Measurements from ENCODE around the gene TSSK2. TPM values are rescaled to one million over a fixed set of nuclear protein-coding genes. Genes with fewer than 3 reads are reported as not detected.
"Not testable (repeated sequence)": the region's sequence is repeated elsewhere in the genome, so short reads cannot be mapped to it uniquely, and the experiment has no call there.

TSSK2 gene
- total RNA-seq, 2 experiments from 2014 or later = not detected

GRCh38 chr22:19156109-19156508 is 25.0 kb downstream of the TSSK2 start:
- H3K27me3 Mint-ChIP-seq = peaks cover 24% of the 10 kb centered on the region
- ATAC-seq; H3K4me3 Mint-ChIP-seq; DNase-seq; H3K4me1 Mint-ChIP-seq; CTCF ChIA-PET; H3K27ac Mint-ChIP-seq; intact Hi-C loops (cut with DNase I, micrococcal nuclease); H3K9me3 Mint-ChIP-seq (ENCODE audit: low read depth); H3K36me3 Mint-ChIP-seq (ENCODE audit: low read depth): not testable (repeated sequence)
- POLR2A ChIA-PET = interaction anchor here (0.6 kb wide), 1 partner anchor 519 kb away, joined by 3 read pairs; no protein-coding TSS in a partner anchor

- H3K4me3 Mint-ChIP-seq; intact Hi-C loops (cut with DNase I, micrococcal nuclease); CTCF ChIA-PET; H3K4me1 Mint-ChIP-seq; ATAC-seq; DNase-seq; H3K9me3 Mint-ChIP-seq (ENCODE audit: low read depth); H3K27me3 Mint-ChIP-seq; H3K27ac Mint-ChIP-seq; H3K36me3 Mint-ChIP-seq (ENCODE audit: low read depth): not testable (repeated sequence)
- POLR2A ChIA-PET = interaction anchor here (0.6 kb wide), 1 partner anchor 37 kb away, joined by 3 read pairs; the partner anchor contains the start of gene DGCR2
Measured at GRCh38 chr22:19158649-19159048, 27.5 kb downstream of the TSSK2 start.

DNA sequence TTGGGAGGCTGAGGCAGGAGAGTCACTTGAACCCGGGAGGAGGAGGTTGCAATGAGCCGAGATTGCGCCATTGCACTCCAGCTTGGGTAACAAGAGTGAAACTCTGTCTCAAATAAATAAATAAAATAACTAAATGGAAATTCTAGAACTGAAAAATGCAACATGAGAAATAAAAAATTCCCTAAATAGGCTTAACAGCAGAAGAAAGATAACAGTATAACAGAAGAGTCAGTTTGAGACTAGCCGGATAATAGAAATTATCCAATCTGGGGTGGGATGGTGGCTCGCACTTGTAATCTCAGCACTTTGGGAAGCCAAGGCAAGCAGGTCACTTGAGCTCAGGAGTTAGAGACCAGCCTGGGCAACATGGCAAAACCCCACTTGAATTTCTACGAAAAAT is 33.3 kb downstream of the TSSK2 start:
- ATAC-seq = no peak
- CTCF ChIA-PET = no interaction called here
- Mint-ChIP-seq H3K27ac (no peak overlapping the region), H3K4me1 (peaks cover 4% of the 10 kb centered on the region), H3K4me3 (no peak overlapping the region), H3K36me3 (ENCODE audit: low read depth) (no peaks in the 10 kb centered on the region), H3K9me3 (ENCODE audit: low read depth) (peaks cover 2% of the 10 kb centered on the region), H3K27me3 (peaks cover 28% of the 10 kb centered on the region)
- POLR2A ChIA-PET = no interaction called here
- intact Hi-C loops (cut with DNase I, micrococcal nuclease) = no loop called here
- DNase-seq = no peak

DNA sequence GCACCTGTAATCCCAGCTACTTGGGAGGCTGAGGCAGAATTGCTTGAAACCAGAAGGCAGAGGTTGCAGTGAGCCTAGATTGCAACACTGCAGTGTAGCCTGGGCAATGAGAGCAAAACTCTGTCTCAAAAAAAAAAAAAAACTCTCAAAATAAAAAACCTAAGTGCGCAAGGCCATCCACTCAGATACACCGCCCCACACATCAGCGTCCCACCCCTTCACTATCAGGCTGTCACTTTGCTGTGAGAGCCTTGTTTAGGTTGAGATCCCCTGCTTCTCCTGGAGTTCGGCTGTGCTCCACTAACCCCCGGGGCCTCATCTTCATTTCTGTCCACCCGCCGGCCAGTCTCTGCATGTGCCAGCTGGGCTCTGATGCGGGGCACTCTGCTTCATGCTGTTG is 35.3 kb downstream of the TSSK2 start:
- intact Hi-C loops (cut with DNase I, micrococcal nuclease) = no loop called here

GRCh38 chr22:19167106-19167869 is 36.2 kb downstream of the TSSK2 start:
- H3K4me1 Mint-ChIP-seq = peaks cover 15% of the 10 kb centered on the region
- peaks cover 3% of the 10 kb centered on the region for H3K36me3 Mint-ChIP-seq (ENCODE audit: low read depth)
- DNase-seq (no peak), ATAC-seq (no peak)
- H3K27ac Mint-ChIP-seq = no peak overlapping the region
- peaks cover 32% of the 10 kb centered on the region for H3K27me3 Mint-ChIP-seq
- H3K9me3 Mint-ChIP-seq (ENCODE audit: low read depth) = peaks cover 2% of the 10 kb centered on the region
- ChIA-PET POLR2A (no interaction called here), CTCF (interaction anchor here (1.1 to 1.3 kb wide), 2 partner anchors 18 to 22 kb away, joined by 3 to 4 read pairs; partner anchors contain the start of gene ESS2)
- H3K4me3 Mint-ChIP-seq = no peak overlapping the region
- intact Hi-C loops (cut with DNase I, micrococcal nuclease) = no loop called here

More for the DNA sequence above, 35.3 kb downstream of the TSSK2 start:
- Mint-ChIP-seq H3K36me3 (ENCODE audit: low read depth) (peaks cover 2% of the 10 kb centered on the region), H3K27me3 (peaks cover 32% of the 10 kb centered on the region), H3K27ac (no peak overlapping the region), H3K4me1 (peaks cover 13% of the 10 kb centered on the region), H3K4me3 (no peak overlapping the region), H3K9me3 (ENCODE audit: low read depth) (peaks cover 2% of the 10 kb centered on the region)
- CTCF ChIA-PET = interaction anchor here (1.1 kb wide), 1 partner anchor 18 kb away, joined by 4 read pairs; no protein-coding TSS in a partner anchor
- POLR2A ChIA-PET = interaction anchor here (0.6 kb wide), 1 partner anchor 1758 kb away, joined by 3 read pairs; no protein-coding TSS in a partner anchor
- no peak for ATAC-seq
- DNase-seq = no peak

GRCh38 chr22:19168088-19168890 is 37.2 kb downstream of the TSSK2 start:
- intact Hi-C loops (cut with DNase I, micrococcal nuclease) = no loop called here
- CTCF ChIA-PET = interaction anchor here (1.3 kb wide), 1 partner anchor 23 kb away, joined by 3 read pairs; the partner anchor contains the start of gene ESS2
- ATAC-seq (no peak), DNase-seq (no peak)
- no peak overlapping the region for H3K4me3 Mint-ChIP-seq
- H3K27me3 Mint-ChIP-seq = peaks cover 32% of the 10 kb centered on the region
- H3K36me3 Mint-ChIP-seq (ENCODE audit: low read depth) = peaks cover 8% of the 10 kb centered on the region
- no peak overlapping the region for H3K27ac Mint-ChIP-seq
- POLR2A ChIA-PET = interaction anchor here (2.2 kb wide), 1 partner anchor 24 kb away, joined by 7 read pairs; the partner anchor contains the start of gene ESS2
- peaks cover 25% of the 10 kb centered on the region for H3K4me1 Mint-ChIP-seq
- H3K9me3 Mint-ChIP-seq (ENCODE audit: low read depth) = peaks cover 2% of the 10 kb centered on the region

DNA sequence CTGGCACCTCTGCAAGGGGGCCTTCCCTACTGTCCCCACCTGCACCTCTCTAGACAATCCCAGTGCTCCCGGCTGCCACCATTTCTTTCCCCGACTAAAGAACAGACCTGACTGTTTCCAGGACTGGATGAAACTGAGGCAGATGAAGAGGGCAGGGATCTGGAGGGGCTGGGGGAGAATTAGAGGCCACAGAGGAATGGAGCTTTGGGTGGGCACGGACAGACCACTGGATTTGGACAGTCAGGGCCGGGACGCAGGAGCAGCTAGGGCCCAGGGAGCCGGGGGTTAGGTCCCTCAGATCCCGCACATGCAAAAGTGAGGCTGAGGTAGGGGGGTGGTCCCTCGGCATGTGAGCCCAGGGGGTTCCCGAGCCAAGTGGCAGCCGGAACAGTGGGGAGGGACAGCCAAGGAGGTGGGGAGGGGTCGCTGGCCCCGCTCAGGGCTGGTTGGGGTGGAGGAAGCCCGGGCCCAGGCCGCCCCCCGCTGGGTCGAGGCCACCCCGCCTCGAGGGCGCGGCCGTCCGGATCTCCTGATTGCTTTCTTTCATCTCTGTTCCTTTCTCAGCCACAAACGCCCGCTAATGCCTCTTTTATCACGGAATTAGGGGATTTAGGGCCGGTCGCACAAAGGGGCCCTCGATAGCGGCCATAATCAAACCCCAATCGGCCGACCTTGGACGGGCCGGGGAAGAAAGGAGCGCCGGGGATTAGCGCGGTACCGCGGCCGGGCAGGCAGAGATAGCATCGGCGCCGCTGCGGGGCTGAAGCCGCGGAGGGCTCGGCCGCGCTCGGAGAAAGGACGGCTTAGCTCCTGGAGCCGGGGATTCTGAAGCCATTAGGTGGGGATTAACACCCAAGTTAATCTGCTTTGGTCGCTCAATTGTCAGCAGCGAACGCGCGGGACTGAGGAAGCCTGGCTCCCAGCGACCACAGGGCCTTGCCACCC is 38.2 kb downstream of the TSSK2 start:
- intact Hi-C loops (cut with DNase I, micrococcal nuclease) = no loop called here
- Mint-ChIP-seq H3K4me3 (peak overlapping the region; percentile 49), H3K36me3 (ENCODE audit: low read depth) (peaks cover 8% of the 10 kb centered on the region), H3K27ac (no peak overlapping the region), H3K9me3 (ENCODE audit: low read depth) (peaks cover 2% of the 10 kb centered on the region), H3K27me3 (peaks cover 32% of the 10 kb centered on the region), H3K4me1 (peaks cover 32% of the 10 kb centered on the region)
- ChIA-PET POLR2A (interaction anchor here (2.2 kb wide), 1 partner anchor 25 kb away, joined by 7 read pairs; the partner anchor contains the start of gene ESS2), CTCF (interaction anchor here (0.6 to 1.1 kb wide), 3 partner anchors 10 to 28 kb away, joined by 3 to 6 read pairs (median 4); partner anchors contain the start of gene ESS2)
- DNase-seq = no peak
- no peak for ATAC-seq

DNA sequence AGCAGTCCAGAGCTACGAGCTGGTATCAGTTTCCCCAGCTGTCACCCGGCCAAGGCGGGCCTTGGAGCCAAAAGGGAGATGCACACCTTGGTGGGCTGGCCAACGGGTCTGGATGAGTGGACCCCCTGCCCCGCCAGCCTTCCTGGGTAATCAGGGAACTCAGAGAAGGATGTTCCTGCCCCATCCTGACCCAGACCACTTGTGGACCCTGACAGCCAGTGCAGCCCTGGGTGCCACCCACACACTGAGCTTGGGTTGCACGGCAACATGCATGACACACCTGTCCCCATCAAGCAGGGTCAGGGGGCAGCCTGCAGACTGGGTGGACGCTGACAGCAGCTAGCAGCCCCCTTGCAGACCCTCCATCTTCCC is 38.8 kb downstream of the TSSK2 start:
- POLR2A ChIA-PET = interaction anchor here (2.2 kb wide), 1 partner anchor 25 kb away, joined by 7 read pairs; the partner anchor contains the start of gene ESS2
- Mint-ChIP-seq H3K27ac (no peak overlapping the region), H3K4me3 (peak overlapping the region; percentile 90), H3K36me3 (ENCODE audit: low read depth) (peaks cover 8% of the 10 kb centered on the region), H3K27me3 (peaks cover 29% of the 10 kb centered on the region), H3K4me1 (peaks cover 35% of the 10 kb centered on the region), H3K9me3 (ENCODE audit: low read depth) (no peaks in the 10 kb centered on the region)
- no peak for DNase-seq
- ATAC-seq = no peak
- CTCF ChIA-PET = interaction anchor here (0.6 to 1.1 kb wide), 3 partner anchors 10 to 29 kb away, joined by 3 to 6 read pairs (median 4); partner anchors contain the start of gene ESS2
- intact Hi-C loops (cut with DNase I, micrococcal nuclease) = no loop called here

DNA sequence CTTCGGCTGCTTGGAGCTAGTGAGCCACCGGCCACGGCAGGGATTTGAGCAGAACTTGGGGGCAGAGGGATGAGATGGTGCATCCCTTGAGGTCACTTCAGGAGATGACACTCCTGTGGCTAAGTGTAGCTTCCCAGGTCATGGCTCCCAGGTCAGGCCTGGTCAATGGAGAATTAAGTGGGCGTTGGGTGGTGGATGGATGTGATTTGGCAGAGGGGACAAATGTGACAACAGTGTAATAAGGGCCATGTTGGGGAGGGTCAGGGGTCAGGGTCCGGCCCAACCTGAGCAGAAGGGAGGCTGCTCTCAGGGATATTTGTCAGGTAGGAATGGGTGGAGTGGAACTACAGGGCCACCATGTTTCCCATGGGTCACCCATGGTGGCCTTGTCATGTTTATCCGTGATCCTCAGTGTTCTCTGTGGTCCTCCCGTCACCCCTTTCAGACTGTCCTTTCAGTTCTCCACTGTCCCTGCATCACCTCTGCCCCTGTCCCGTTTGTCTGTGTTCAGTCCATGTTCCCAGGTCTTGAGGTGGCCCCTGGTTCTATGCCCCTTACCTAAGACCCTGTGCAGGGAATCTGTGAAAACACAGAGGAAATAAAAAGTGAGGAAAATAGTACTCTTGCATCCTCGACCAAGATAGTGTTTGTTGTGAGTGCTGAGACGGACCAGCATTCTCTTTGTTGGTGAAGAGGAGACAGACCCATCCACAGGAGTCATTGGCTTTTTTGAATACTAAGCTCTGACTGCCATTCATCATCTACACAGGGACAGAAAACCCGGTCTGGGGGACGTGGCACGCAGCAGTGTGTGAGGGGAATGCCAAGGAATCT is 41.3 kb downstream of the TSSK2 start:
- Mint-ChIP-seq H3K36me3 (ENCODE audit: low read depth) (peaks cover 8% of the 10 kb centered on the region), H3K27me3 (peaks cover 21% of the 10 kb centered on the region), H3K27ac (peak overlapping the region; percentile 78), H3K9me3 (ENCODE audit: low read depth) (no peaks in the 10 kb centered on the region), H3K4me3 (peak overlapping the region; percentile 90), H3K4me1 (peaks cover 41% of the 10 kb centered on the region)
- no peak for DNase-seq
- no peak for ATAC-seq
- POLR2A ChIA-PET = interaction anchor here (1.1 kb wide), 2 partner anchors 26 to 28 kb away, joined by 3 to 5 read pairs; partner anchors contain the start of gene ESS2
- intact Hi-C loops (cut with DNase I, micrococcal nuclease) = no loop called here
- CTCF ChIA-PET = interaction anchor here (0.6 to 2.4 kb wide), 2 partner anchors 10 to 62 kb away, joined by 4 to 6 read pairs; no protein-coding TSS in a partner anchor
